ENCODE data around the gene MUC4. TPM values are rescaled to one million over a fixed set of nuclear protein-coding genes. Genes with fewer than 3 reads are reported as not detected.
A peak's percentile ranks its signal among the peaks of the same experiment; 100 is the strongest.
"Not testable (repeated sequence)": the region's sequence is repeated elsewhere in the genome, so short reads cannot be mapped to it uniquely, and the experiment has no call there.

Gene MUC4
- total and polyA plus RNA-seq, 7 experiments from 2014 or later: 0.07 to 0.48 TPM; not detected in 5

GRCh38 chr3:195739561-195740111, 72.1 kb downstream of the MUC4 start:
- H3K27me3 Mint-ChIP-seq: peaks cover 0 to 12% (median 0%) of the 10 kb centered on the region in 5 donors
- no peak overlapping the region for H3K4me3 Mint-ChIP-seq
- no peaks in the 10 kb centered on the region for H3K27me3 ChIP-seq (ENCODE audit: control insufficient read depth in 2 of 2, insufficient read depth in 2 of 2, low read length in 2 of 2)
- ATAC-seq (no peak), DNase-seq (no peak)
- peaks cover 0 to 20% (median 17%) of the 10 kb centered on the region in 5 donors for H3K36me3 Mint-ChIP-seq
- H3K9me3 Mint-ChIP-seq: peaks cover 0 to 2% (median 0%) of the 10 kb centered on the region in 11 donors
- H3K27ac ChIP-seq (ENCODE audit: low read depth, low read length): no peak overlapping the region
- ChIA-PET CTCF (no interaction called here), POLR2A (no interaction called here)
- no peaks in the 10 kb centered on the region for H3K4me1 ChIP-seq (ENCODE audit: control insufficient read depth in 2 of 2, insufficient read depth in 2 of 2, low read length in 2 of 2)
- no peak overlapping the region for H3K27ac Mint-ChIP-seq
- H3K4me1 Mint-ChIP-seq: no peaks in the 10 kb centered on the region
- intact Hi-C loops (cut with micrococcal nuclease): loop anchor here in 1 of 2 donors (5.0 kb wide), 1 partner anchor 113 kb away; no protein-coding TSS in a partner anchor
- no peaks in the 10 kb centered on the region for H3K9me3 ChIP-seq (ENCODE audit: control insufficient read depth in 2 of 3, low read length in 3 of 3)
- no peak overlapping the region for H3K4me3 ChIP-seq (ENCODE audit: low read length)
- peaks cover 0 to 7% (median 0%) of the 10 kb centered on the region in 3 experiments for H3K36me3 ChIP-seq (ENCODE audit: control insufficient read depth in 2 of 3, insufficient read depth in 3 of 3, low read length in 3 of 3)

- H3K4me1 ChIP-seq (ENCODE audit: control insufficient read depth in 2 of 2, insufficient read depth in 2 of 2, low read length in 2 of 2): no peaks in the 10 kb centered on the region
- no peak for ATAC-seq
- H3K36me3 ChIP-seq (ENCODE audit: control insufficient read depth in 2 of 3, insufficient read depth in 3 of 3, low read length in 3 of 3): peaks cover 0 to 7% (median 0%) of the 10 kb centered on the region in 3 experiments
- Mint-ChIP-seq H3K4me1 (no peaks in the 10 kb centered on the region), H3K4me3 (no peak overlapping the region), H3K27ac (no peak overlapping the region), H3K9me3 (no peaks in the 10 kb centered on the region), H3K36me3 (peaks cover 0 to 22% (median 18%) of the 10 kb centered on the region in 5 donors), H3K27me3 (peaks cover 0 to 7% (median 0%) of the 10 kb centered on the region in 5 donors)
- intact Hi-C loops (cut with micrococcal nuclease): no loop called here
- ChIA-PET CTCF (no interaction called here), POLR2A (no interaction called here)
- no peak overlapping the region for H3K4me3 ChIP-seq (ENCODE audit: low read length)
- DNase-seq: no peak
- no peaks in the 10 kb centered on the region for H3K9me3 ChIP-seq (ENCODE audit: control insufficient read depth in 2 of 3, low read length in 3 of 3)
- H3K27ac ChIP-seq (ENCODE audit: low read depth, low read length): no peak overlapping the region
- H3K27me3 ChIP-seq (ENCODE audit: control insufficient read depth in 2 of 2, insufficient read depth in 2 of 2, low read length in 2 of 2): no peaks in the 10 kb centered on the region
Measured at GRCh38 chr3:195738274-195739044, 73.3 kb downstream of the MUC4 start.

GRCh38 chr3:195737782-195738181, 73.9 kb downstream of the MUC4 start:
- H3K27ac ChIP-seq (ENCODE audit: low read depth, low read length); ATAC-seq; H3K9me3 Mint-ChIP-seq; H3K4me3 Mint-ChIP-seq; H3K27me3 Mint-ChIP-seq; H3K27me3 ChIP-seq (ENCODE audit: control insufficient read depth in 2 of 2, insufficient read depth in 2 of 2, low read length in 2 of 2); H3K4me1 Mint-ChIP-seq; H3K9me3 ChIP-seq (ENCODE audit: control insufficient read depth in 2 of 3, low read length in 3 of 3); POLR2A ChIA-PET; H3K4me3 ChIP-seq (ENCODE audit: low read length); CTCF ChIA-PET; H3K4me1 ChIP-seq (ENCODE audit: control insufficient read depth in 2 of 2, insufficient read depth in 2 of 2, low read length in 2 of 2); H3K27ac Mint-ChIP-seq; DNase-seq; intact Hi-C loops (cut with micrococcal nuclease): not testable (repeated sequence)
- H3K36me3 Mint-ChIP-seq: peaks cover 0 to 28% (median 18%) of the 10 kb centered on the region in 5 donors
- peaks cover 0 to 13% (median 0%) of the 10 kb centered on the region in 3 experiments for H3K36me3 ChIP-seq (ENCODE audit: control insufficient read depth in 2 of 3, insufficient read depth in 3 of 3, low read length in 3 of 3)

GRCh38 chr3:195736866-195737490, 74.8 kb downstream of the MUC4 start:
- Mint-ChIP-seq H3K27ac (no peak overlapping the region), H3K4me1 (no peaks in the 10 kb centered on the region), H3K9me3 (no peaks in the 10 kb centered on the region), H3K27me3 (peaks cover 0 to 3% (median 0%) of the 10 kb centered on the region in 5 donors), H3K36me3 (peaks cover 0 to 35% (median 18%) of the 10 kb centered on the region in 5 donors), H3K4me3 (no peak overlapping the region)
- peaks cover 0 to 13% (median 0%) of the 10 kb centered on the region in 3 experiments for H3K36me3 ChIP-seq (ENCODE audit: control insufficient read depth in 2 of 3, insufficient read depth in 3 of 3, low read length in 3 of 3)
- intact Hi-C loops (cut with micrococcal nuclease): no loop called here
- no peaks in the 10 kb centered on the region for H3K27me3 ChIP-seq (ENCODE audit: control insufficient read depth in 2 of 2, insufficient read depth in 2 of 2, low read length in 2 of 2)
- no peak overlapping the region for H3K27ac ChIP-seq (ENCODE audit: low read depth, low read length)
- ChIA-PET POLR2A (no interaction called here), CTCF (no interaction called here)
- DNase-seq: no peak
- H3K4me1 ChIP-seq (ENCODE audit: control insufficient read depth in 2 of 2, insufficient read depth in 2 of 2, low read length in 2 of 2): no peaks in the 10 kb centered on the region
- no peak for ATAC-seq
- H3K4me3 ChIP-seq (ENCODE audit: low read length): no peak overlapping the region
- no peaks in the 10 kb centered on the region for H3K9me3 ChIP-seq (ENCODE audit: control insufficient read depth in 2 of 3, low read length in 3 of 3)

- no peak for DNase-seq
- CTCF ChIA-PET: interaction anchor here (0.6 kb wide), 1 partner anchor 1560 kb away, joined by 3 read pairs; no protein-coding TSS in a partner anchor
Measured at GRCh38 chr3:195735036-195735695, 76.6 kb downstream of the MUC4 start.

GRCh38 chr3:195732940-195733339, 78.8 kb downstream of the MUC4 start:
- Mint-ChIP-seq H3K4me1 (peaks cover 0 to under 1% (median 0%) of the 10 kb centered on the region in 7 donors), H3K36me3 (peaks cover 0 to 57% (median 24%) of the 10 kb centered on the region in 5 donors), H3K27me3 (no peaks in the 10 kb centered on the region), H3K4me3 (no peak overlapping the region), H3K27ac (no peak overlapping the region), H3K9me3 (no peaks in the 10 kb centered on the region)
- CTCF ChIA-PET: no interaction called here
- H3K27ac ChIP-seq (ENCODE audit: low read depth, low read length): no peak overlapping the region
- POLR2A ChIA-PET: no interaction called here
- ATAC-seq (no peak), DNase-seq (no peak)
- H3K27me3 ChIP-seq (ENCODE audit: control insufficient read depth in 2 of 2, insufficient read depth in 2 of 2, low read length in 2 of 2): no peaks in the 10 kb centered on the region
- H3K4me3 ChIP-seq (ENCODE audit: low read length): no peak overlapping the region
- H3K9me3 ChIP-seq (ENCODE audit: control insufficient read depth in 2 of 3, low read length in 3 of 3): no peaks in the 10 kb centered on the region
- H3K36me3 ChIP-seq (ENCODE audit: control insufficient read depth in 2 of 3, insufficient read depth in 3 of 3, low read length in 3 of 3): peaks cover 0 to 24% (median 0%) of the 10 kb centered on the region in 3 experiments
- intact Hi-C loops (cut with micrococcal nuclease): no loop called here
- no peaks in the 10 kb centered on the region for H3K4me1 ChIP-seq (ENCODE audit: control insufficient read depth in 2 of 2, insufficient read depth in 2 of 2, low read length in 2 of 2)

More at GRCh38 chr3:195735036-195735695, 76.6 kb downstream of the MUC4 start:
- intact Hi-C loops (cut with micrococcal nuclease): no loop called here
- ATAC-seq: no peak
- Histone ChIP-seq H3K36me3 (ENCODE audit: control insufficient read depth in 2 of 3, insufficient read depth in 3 of 3, low read length in 3 of 3) (peaks cover 0 to 19% (median 0%) of the 10 kb centered on the region in 3 experiments), H3K27me3 (ENCODE audit: control insufficient read depth in 2 of 2, insufficient read depth in 2 of 2, low read length in 2 of 2) (no peaks in the 10 kb centered on the region), H3K4me3 (ENCODE audit: low read length) (no peak overlapping the region), H3K9me3 (ENCODE audit: control insufficient read depth in 2 of 3, low read length in 3 of 3) (no peaks in the 10 kb centered on the region), H3K27ac (ENCODE audit: low read depth, low read length) (no peak overlapping the region), H3K4me1 (ENCODE audit: control insufficient read depth in 2 of 2, insufficient read depth in 2 of 2, low read length in 2 of 2) (no peaks in the 10 kb centered on the region)
- H3K9me3 Mint-ChIP-seq: no peaks in the 10 kb centered on the region
- POLR2A ChIA-PET: no interaction called here
- no peaks in the 10 kb centered on the region for H3K27me3 Mint-ChIP-seq
- no peak overlapping the region for H3K4me3 Mint-ChIP-seq
- H3K4me1 Mint-ChIP-seq: no peaks in the 10 kb centered on the region
- peaks cover 0 to 48% (median 21%) of the 10 kb centered on the region in 5 donors for H3K36me3 Mint-ChIP-seq
- H3K27ac Mint-ChIP-seq: peak overlapping the region in 1 of 9 donors; percentile 18

Measured in naive thymus-derived CD4-positive, alpha-beta T cell (primary cell).